Vagina (tissue), 2 donors: ENCODE measurements around the gene URB2. TPM values are rescaled to one million over a fixed set of nuclear protein-coding genes. Genes with fewer than 3 reads are reported as not detected.

Source experiments
- DNase-seq, 2 donors: peaks; one replicate each; pipeline ENCODE4 v3.0.0-alpha.2; 2017; ENCODE audit errors: extremely low spot score in 2 of 2
- H3K27ac ChIP-seq: fragments of 200-600 bp; sonication (generic); one replicate; pipeline ENCODE4 v1.5.1; 2019
- H3K27me3 ChIP-seq: fragments of 200-600 bp; sonication (generic); one replicate; pipeline ENCODE4 v1.5.1; 2019
- H3K36me3 ChIP-seq, 2 donors: fragments of 200-600 bp; sonication (generic); one replicate each; pipeline ENCODE4 v1.5.1; 2017 to 2019
- H3K4me1 ChIP-seq: fragments of 200-600 bp; sonication (generic); one replicate; pipeline ENCODE4 v1.5.1; 2019
- H3K4me3 ChIP-seq, 2 donors: fragments of 200-600 bp; sonication (generic); 1 replicate in 1 of 2; 2 replicates in 1 of 2; pipeline ENCODE4 v1.5.1; 2016 to 2019
- H3K9me3 ChIP-seq: fragments of 200-600 bp; sonication (generic); one replicate; pipeline ENCODE4 v1.5.1; 2019
- POLR2A ChIP-seq, 2 donors: fragments of 450-650 bp; IDR thresholded peaks; one replicate each; pipeline ENCODE4 v1.6.1; 2017; ENCODE audit warnings: antibody characterized with exemption in 2 of 2, mild to moderate bottlenecking in 2 of 2, moderate library complexity in 2 of 2
- POLR2AphosphoS5 ChIP-seq, 2 donors: sonication (generic); formaldehyde crosslinking; IDR thresholded peaks; one replicate each; pipeline ENCODE4 v1.9.0; 2017; ENCODE audit warnings: antibody characterized with exemption in 2 of 2, mild to moderate bottlenecking in 2 of 2, low read depth in 1 of 2; ENCODE audit not compliant: insufficient read depth in 1 of 2
- intact Hi-C: fragments of 100-400 bp; cut with DNase I; formaldehyde crosslinking; loops from one replicate; pipeline ENCODE4 v1.15.1; 2023
- total RNA-seq: library from RNA; depleted of rRNA; stranded (reverse); fragments of >200 nt; gene quantifications from one replicate; pipeline ENCODE4 v1.2.3, GENCODE V29; 2016
- TF ChIP-seq, protein P1 (sequence below), 3 experiments: fragments of 450-650 bp in 2 of 3; fragments of 200-600 bp in 1 of 3; sonication (generic) in 1 of 3; IDR thresholded peaks; one replicate each; pipeline ENCODE4 v1.5.1; 2017 to 2019; ENCODE audit warnings: antibody characterized with exemption in 3 of 3, mild to moderate bottlenecking in 2 of 3, moderate library complexity in 2 of 3

URB2 gene
- total RNA-seq, 1 donor from 2014 or later, result 9.3 TPM

GRCh38 chr1:229643996-229644745 lies 18.1 kb downstream of the URB2 start:
- Histone ChIP-seq H3K4me1 (no peaks in the 10 kb centered on the region), H3K4me3 (no peak overlapping the region), H3K36me3 (peaks cover 0 to 45% of the 10 kb centered on the region in 2 donors), H3K27ac (no peak overlapping the region), H3K27me3 (no peaks in the 10 kb centered on the region), H3K9me3 (no peaks in the 10 kb centered on the region)
- no peak for DNase-seq
- TF ChIP-seq POLR2AphosphoS5 (IDR thresholded peaks at IDR 0.05; ENCODE audit: insufficient read depth in 1 of 2, low read depth in 1 of 2) (no peak), POLR2A (IDR thresholded peaks at IDR 0.05) (no peak)
- TF ChIP-seq, protein P1, sequence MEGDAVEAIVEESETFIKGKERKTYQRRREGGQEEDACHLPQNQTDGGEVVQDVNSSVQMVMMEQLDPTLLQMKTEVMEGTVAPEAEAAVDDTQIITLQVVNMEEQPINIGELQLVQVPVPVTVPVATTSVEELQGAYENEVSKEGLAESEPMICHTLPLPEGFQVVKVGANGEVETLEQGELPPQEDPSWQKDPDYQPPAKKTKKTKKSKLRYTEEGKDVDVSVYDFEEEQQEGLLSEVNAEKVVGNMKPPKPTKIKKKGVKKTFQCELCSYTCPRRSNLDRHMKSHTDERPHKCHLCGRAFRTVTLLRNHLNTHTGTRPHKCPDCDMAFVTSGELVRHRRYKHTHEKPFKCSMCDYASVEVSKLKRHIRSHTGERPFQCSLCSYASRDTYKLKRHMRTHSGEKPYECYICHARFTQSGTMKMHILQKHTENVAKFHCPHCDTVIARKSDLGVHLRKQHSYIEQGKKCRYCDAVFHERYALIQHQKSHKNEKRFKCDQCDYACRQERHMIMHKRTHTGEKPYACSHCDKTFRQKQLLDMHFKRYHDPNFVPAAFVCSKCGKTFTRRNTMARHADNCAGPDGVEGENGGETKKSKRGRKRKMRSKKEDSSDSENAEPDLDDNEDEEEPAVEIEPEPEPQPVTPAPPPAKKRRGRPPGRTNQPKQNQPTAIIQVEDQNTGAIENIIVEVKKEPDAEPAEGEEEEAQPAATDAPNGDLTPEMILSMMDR (IDR thresholded peaks at IDR 0.05), result no peak
- intact Hi-C loops, result no loop called here

- no peaks in the 10 kb centered on the region for H3K27me3 ChIP-seq
- no peak for TF ChIP-seq POLR2AphosphoS5 (IDR thresholded peaks at IDR 0.05; ENCODE audit: insufficient read depth in 1 of 2, low read depth in 1 of 2)
- TF ChIP-seq, protein P1 (IDR thresholded peaks at IDR 0.05), result no peak
- no peak overlapping the region for H3K4me3 ChIP-seq
- intact Hi-C loops, result no loop called here
- no peaks in the 10 kb centered on the region for H3K9me3 ChIP-seq
- H3K36me3 ChIP-seq, result peaks cover 0 to 48% of the 10 kb centered on the region in 2 donors
- no peak for DNase-seq
- no peaks in the 10 kb centered on the region for H3K4me1 ChIP-seq
- no peak overlapping the region for H3K27ac ChIP-seq
These were observed 19.4 kb downstream of the URB2 start for GRCh38 chr1:229645324-229645993.

GRCh38 chr1:229648406-229648805 lies 22.4 kb downstream of the URB2 start:
- H3K27ac ChIP-seq, result no peak overlapping the region
- no peaks in the 10 kb centered on the region for H3K27me3 ChIP-seq
- H3K36me3 ChIP-seq, result peaks cover 0 to 54% of the 10 kb centered on the region in 2 donors
- intact Hi-C loops, result no loop called here
- no peaks in the 10 kb centered on the region for H3K9me3 ChIP-seq
- no peaks in the 10 kb centered on the region for H3K4me1 ChIP-seq
- TF ChIP-seq POLR2AphosphoS5 (IDR thresholded peaks at IDR 0.05; ENCODE audit: insufficient read depth in 1 of 2, low read depth in 1 of 2) (no peak), POLR2A (IDR thresholded peaks at IDR 0.05) (no peak)
- TF ChIP-seq, protein P1 (IDR thresholded peaks at IDR 0.05), result no peak
- H3K4me3 ChIP-seq, result no peak overlapping the region
- DNase-seq, result no peak

DNA sequence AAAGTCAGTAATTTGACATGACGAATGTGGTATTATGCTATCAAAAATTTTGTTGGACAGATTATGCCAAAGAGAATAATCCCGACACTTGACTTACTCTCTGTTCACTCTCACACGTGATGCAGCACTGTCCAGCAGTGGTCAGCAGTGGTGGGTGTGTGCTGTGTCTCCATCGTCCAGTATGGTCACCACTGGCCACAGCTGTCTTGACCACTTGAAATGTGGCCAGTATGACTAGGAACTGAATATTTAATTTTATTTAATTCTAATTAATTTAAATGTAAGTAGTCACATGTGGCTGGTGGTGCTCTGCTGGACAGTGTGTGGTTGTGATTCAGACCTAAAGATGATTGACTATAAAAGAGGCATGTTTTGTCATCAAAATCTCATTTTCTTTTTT lies 24.0 kb downstream of the URB2 start:
- Histone ChIP-seq H3K27me3 (no peaks in the 10 kb centered on the region), H3K9me3 (no peaks in the 10 kb centered on the region), H3K36me3 (peaks cover 0 to 54% of the 10 kb centered on the region in 2 donors), H3K4me1 (no peaks in the 10 kb centered on the region), H3K4me3 (no peak overlapping the region), H3K27ac (no peak overlapping the region)
- no peak for DNase-seq
- intact Hi-C loops, result no loop called here
- TF ChIP-seq, protein P1 (IDR thresholded peaks at IDR 0.05), result no peak
- TF ChIP-seq POLR2A (IDR thresholded peaks at IDR 0.05) (no peak), POLR2AphosphoS5 (IDR thresholded peaks at IDR 0.05; ENCODE audit: insufficient read depth in 1 of 2, low read depth in 1 of 2) (no peak)

DNA sequence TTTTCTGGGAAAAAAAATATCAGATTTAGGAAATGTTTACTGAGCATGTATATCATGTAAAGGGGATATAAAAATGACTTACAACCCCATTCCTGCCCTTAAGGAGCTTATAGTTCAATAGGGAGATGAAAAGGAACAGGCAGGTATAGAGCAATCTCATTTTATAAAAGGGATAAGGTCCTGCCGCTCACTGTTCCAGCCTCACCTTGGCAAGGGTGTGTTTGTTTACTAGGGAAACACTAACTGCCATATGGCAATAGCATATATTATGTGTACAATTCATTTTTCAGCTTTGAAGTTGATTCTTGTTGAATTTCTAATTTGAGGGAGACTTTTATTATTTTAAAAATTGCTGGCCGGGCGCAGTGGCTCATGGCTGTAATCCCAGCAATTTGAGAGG lies 25.5 kb downstream of the URB2 start:
- no peak for TF ChIP-seq POLR2AphosphoS5 (IDR thresholded peaks at IDR 0.05; ENCODE audit: insufficient read depth in 1 of 2, low read depth in 1 of 2)
- TF ChIP-seq, protein P1 (IDR thresholded peaks at IDR 0.05), result no peak
- DNase-seq, result no peak
- peaks cover 0 to 52% of the 10 kb centered on the region in 2 donors for H3K36me3 ChIP-seq
- intact Hi-C loops, result no loop called here
- no peak overlapping the region for H3K4me3 ChIP-seq
- H3K9me3 ChIP-seq, result no peaks in the 10 kb centered on the region
- H3K27ac ChIP-seq, result no peak overlapping the region
- H3K4me1 ChIP-seq, result no peaks in the 10 kb centered on the region
- H3K27me3 ChIP-seq, result no peaks in the 10 kb centered on the region
